BLaER1 (cell line): ENCODE measurements around the gene CAPN5.

Source experiments
- H3K27ac ChIP-seq: shearing (Covaris generic); formaldehyde crosslinking; 2 replicates; pipeline ENCODE4 v1.8.1; 2022
- H3K27me3 ChIP-seq: shearing (Covaris generic); formaldehyde crosslinking; 2 replicates; pipeline ENCODE4 v1.8.1; 2022
- H3K36me3 ChIP-seq: shearing (Covaris generic); formaldehyde crosslinking; 2 replicates; pipeline ENCODE4 v1.8.1; 2022
- H3K4me1 ChIP-seq: shearing (Covaris generic); formaldehyde crosslinking; 2 replicates; pipeline ENCODE4 v1.8.1; 2022
- H3K4me2 ChIP-seq: shearing (Covaris generic); formaldehyde crosslinking; 2 replicates; pipeline ENCODE4 v1.8.1; 2022
- H3K4me3 ChIP-seq: shearing (Covaris generic); formaldehyde crosslinking; 2 replicates; pipeline ENCODE4 v1.8.1; 2022
- H3K9ac ChIP-seq: shearing (Covaris generic); formaldehyde crosslinking; 2 replicates; pipeline ENCODE4 v1.8.1; 2022
- H3K9me3 ChIP-seq: shearing (Covaris generic); formaldehyde crosslinking; 2 replicates; pipeline ENCODE4 v1.8.1; 2022
- H4K20me1 ChIP-seq: shearing (Covaris generic); formaldehyde crosslinking; 2 replicates; pipeline ENCODE4 v1.8.1; 2022
- Cebpa-rat ChIP-seq: shearing (Covaris generic); IDR thresholded peaks from 2 replicates; pipeline ENCODE4 v1.8.1; 2022

Gene CAPN5

DNA sequence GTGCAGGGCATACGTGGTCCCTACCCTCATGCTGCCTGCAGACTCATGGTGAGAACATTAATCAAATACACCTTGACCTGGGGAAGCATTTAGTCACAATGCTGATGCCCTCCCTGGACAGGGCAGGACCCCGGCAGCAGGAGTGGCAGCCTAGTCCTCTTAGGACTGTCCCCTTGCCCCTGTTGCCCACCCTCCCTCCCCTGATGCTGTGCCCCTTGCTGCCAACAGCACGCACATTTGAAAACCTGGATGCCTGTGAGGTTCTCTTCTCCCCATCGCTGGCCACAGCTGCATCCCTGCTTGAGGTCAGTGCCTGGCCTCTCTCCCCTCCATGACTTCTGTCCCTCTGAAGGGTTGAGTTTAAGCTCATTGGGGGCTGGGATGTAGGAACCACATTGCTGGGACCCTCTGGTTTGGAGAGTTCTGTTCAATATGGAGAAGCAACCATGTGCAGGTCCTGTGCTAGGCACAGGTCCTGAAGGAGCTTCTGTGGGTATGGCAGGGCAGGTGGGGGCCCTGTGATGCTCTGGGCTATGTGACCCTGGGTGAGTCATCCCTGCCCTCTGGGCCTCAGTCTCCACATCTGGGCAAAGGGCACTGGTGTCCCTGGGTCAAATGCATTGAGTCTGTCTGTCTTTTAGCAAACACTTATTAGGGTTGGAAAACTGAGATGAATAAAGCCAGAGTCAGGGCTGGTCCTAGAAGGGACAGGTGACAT lies 92.6 kb downstream of the CAPN5 start:
- Histone ChIP-seq H3K27me3 (no peaks in the 10 kb centered on the region), H3K4me1 (peaks cover 21% of the 10 kb centered on the region), H3K36me3 (no peaks in the 10 kb centered on the region), H3K27ac (no peak overlapping the region), H3K9me3 (no peaks in the 10 kb centered on the region), H3K4me3 (no peak overlapping the region), H3K9ac (no peak overlapping the region), H4K20me1 (no peaks in the 10 kb centered on the region), H3K4me2 (no peak overlapping the region)
- no peak for TF ChIP-seq Cebpa-rat

DNA sequence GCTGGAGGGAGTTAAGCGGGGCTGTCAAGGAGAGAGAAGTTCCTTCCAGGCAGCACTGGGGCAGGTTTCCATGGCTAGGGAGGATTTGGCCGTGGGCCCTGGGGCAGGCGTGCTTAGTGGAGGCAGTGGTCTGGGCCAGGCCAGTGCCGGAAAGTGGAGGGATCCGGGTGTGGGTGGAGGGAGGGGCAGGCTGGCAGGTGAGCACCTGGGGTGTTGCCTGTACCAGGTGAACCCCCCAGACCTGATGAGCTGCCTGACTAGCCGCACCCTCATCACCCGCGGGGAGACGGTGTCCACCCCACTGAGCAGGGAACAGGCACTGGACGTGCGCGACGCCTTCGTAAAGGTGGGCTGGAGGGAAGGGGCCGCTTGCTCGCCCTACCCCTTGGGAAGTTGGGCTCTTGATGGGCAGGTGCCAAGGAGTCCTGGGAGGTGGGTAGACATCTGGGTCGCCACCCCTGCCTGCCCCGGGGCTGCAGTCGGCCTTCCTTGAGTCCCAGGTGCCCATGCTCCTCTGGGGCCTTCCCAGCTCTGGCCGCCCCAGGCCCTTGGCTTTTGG lies 93.2 kb downstream of the CAPN5 start:
- Histone ChIP-seq H3K9ac (no peak overlapping the region), H3K36me3 (no peaks in the 10 kb centered on the region), H3K27me3 (no peaks in the 10 kb centered on the region), H3K4me2 (no peak overlapping the region), H3K4me3 (no peak overlapping the region), H3K4me1 (peaks cover 15% of the 10 kb centered on the region), H3K27ac (no peak overlapping the region), H3K9me3 (no peaks in the 10 kb centered on the region), H4K20me1 (no peaks in the 10 kb centered on the region)
- no peak for TF ChIP-seq Cebpa-rat

DNA sequence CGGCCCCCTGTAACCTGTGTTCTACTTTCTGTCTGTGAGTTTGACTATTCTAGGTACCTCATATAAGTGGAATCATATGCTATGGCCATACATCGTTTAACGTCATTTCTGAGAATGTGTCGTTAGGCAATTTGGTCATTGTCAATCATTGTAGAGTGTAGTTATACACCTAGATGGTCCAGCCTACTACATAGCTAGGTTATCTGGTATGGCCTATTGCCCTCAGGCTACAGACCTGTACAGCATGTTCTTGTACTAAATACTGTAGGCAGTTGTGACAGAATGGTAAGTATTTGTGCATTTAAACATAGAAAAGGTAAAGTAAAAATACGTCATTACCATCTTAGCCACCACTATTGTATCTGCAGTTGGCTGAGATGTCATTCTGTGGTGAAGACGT lies 96.5 kb downstream of the CAPN5 start:
- no peak for TF ChIP-seq Cebpa-rat
- Histone ChIP-seq H3K4me1 (peaks cover 20% of the 10 kb centered on the region), H4K20me1 (no peaks in the 10 kb centered on the region), H3K9me3 (no peaks in the 10 kb centered on the region), H3K36me3 (no peaks in the 10 kb centered on the region), H3K4me2 (no peak overlapping the region), H3K27ac (no peak overlapping the region), H3K4me3 (no peak overlapping the region), H3K9ac (no peak overlapping the region), H3K27me3 (no peaks in the 10 kb centered on the region)

DNA sequence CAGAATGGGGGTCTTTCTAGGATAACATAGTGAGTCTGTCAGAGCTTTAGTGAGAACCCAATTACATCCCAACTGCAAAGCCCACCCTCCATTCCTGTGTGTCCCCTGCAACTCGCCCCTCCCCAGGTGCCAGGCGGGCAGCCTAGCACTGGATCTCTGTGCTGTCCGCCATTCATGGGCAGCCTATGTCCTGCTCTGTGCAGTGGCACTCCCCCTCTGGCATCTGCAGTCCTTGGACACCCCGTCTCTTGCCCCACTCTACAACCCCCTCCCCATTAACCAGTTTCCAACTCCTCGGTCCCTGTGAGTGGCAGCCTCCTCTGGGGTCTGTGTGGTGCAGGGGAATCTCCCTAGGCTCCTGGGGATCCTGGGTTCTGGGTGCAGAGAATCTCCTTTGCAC lies 98.3 kb downstream of the CAPN5 start:
- Histone ChIP-seq H3K9ac (no peak overlapping the region), H4K20me1 (no peaks in the 10 kb centered on the region), H3K4me1 (peaks cover 22% of the 10 kb centered on the region), H3K27ac (no peak overlapping the region), H3K4me3 (no peak overlapping the region), H3K4me2 (no peak overlapping the region), H3K27me3 (no peaks in the 10 kb centered on the region), H3K9me3 (no peaks in the 10 kb centered on the region), H3K36me3 (no peaks in the 10 kb centered on the region)
- no peak for TF ChIP-seq Cebpa-rat

DNA sequence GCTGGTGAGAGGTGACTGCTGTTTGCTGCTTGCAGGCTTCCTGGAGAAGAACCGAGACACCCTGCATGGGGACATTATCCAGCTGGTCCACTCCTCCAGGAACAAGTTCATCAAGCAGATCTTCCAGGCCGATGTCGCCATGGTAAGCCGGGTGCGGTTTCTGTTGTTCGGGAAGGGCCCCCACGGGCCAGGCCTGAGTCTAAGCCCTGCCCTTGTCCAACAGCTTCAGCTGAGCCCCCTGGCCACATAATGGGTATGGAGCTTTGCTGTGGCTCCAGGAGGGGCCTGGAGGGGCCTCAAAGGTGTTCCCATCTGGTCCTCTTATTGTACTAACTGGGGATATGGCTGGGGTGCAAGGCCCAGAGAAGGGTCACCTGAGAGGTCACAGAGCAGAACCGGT lies 99.2 kb downstream of the CAPN5 start:
- Histone ChIP-seq H3K27me3 (no peaks in the 10 kb centered on the region), H3K36me3 (no peaks in the 10 kb centered on the region), H3K4me3 (no peak overlapping the region), H3K27ac (no peak overlapping the region), H3K4me1 (peaks cover 32% of the 10 kb centered on the region), H3K4me2 (no peak overlapping the region), H3K9me3 (no peaks in the 10 kb centered on the region), H3K9ac (no peak overlapping the region), H4K20me1 (no peaks in the 10 kb centered on the region)
- no peak for TF ChIP-seq Cebpa-rat

DNA sequence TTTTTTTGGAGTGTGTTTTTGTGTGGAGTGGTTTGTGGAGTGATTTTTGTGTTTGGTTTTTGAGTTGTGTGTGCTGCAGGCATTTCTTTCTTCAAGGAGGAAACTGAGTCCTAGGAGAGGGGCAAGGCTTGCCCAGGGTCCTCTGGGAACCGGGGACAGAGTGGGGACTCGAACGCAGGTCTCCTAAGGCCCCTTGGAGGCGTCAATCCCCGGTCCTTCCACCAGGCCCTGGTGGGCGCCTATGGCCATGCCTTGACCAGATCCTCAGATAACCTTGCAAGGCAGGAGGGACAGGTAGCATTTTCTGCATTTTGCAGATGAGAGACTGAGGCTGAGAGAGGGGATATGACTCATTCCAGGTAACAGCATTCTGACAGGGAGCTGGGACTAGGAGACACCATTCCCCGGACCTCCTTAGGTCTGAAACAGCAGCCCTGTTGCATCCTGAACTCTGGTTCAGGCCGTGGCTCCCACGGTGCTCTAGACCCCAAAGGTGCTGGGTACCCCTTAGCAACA lies 100.4 kb downstream of the CAPN5 start:
- TF ChIP-seq Cebpa-rat = no peak
- Histone ChIP-seq H3K27ac (no peak overlapping the region), H3K4me3 (no peak overlapping the region), H3K4me1 (peaks cover 43% of the 10 kb centered on the region), H4K20me1 (no peaks in the 10 kb centered on the region), H3K9me3 (no peaks in the 10 kb centered on the region), H3K27me3 (no peaks in the 10 kb centered on the region), H3K4me2 (peak overlapping the region; percentile 46), H3K36me3 (no peaks in the 10 kb centered on the region), H3K9ac (0 out of 2 replicates have a peak overlapping the region, but pooled peaks have one; percentile 10)

DNA sequence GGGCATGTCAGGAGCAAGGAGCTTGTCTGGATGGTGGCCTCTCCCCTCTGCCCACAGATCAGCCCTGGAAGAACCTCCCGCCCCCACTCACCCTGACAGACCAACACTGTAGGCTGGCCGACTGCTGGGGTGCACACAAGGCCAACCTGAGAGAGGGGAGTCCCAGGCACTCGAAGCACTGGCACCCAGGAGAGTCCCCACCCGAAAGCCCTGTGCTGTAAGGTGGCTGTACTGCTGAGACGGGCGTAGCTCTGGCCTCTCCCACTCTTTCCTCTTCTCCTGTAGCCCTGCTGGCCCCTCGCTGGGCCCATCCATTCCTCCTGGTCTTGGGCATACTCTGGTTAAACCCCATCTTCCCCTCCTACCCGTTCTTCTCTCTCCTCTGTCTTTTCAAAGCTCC lies 101.0 kb downstream of the CAPN5 start:
- H3K36me3 ChIP-seq = no peaks in the 10 kb centered on the region
- H3K9ac ChIP-seq = 0 out of 2 replicates have a peak overlapping the region, but pooled peaks have one; percentile 10
- no peaks in the 10 kb centered on the region for H4K20me1 ChIP-seq
- H3K27ac ChIP-seq = no peak overlapping the region
- H3K27me3 ChIP-seq = no peaks in the 10 kb centered on the region
- peak overlapping the region; percentile 46 for H3K4me2 ChIP-seq
- TF ChIP-seq Cebpa-rat = no peak
- no peaks in the 10 kb centered on the region for H3K9me3 ChIP-seq
- no peak overlapping the region for H3K4me3 ChIP-seq
- H3K4me1 ChIP-seq = peaks cover 49% of the 10 kb centered on the region

DNA sequence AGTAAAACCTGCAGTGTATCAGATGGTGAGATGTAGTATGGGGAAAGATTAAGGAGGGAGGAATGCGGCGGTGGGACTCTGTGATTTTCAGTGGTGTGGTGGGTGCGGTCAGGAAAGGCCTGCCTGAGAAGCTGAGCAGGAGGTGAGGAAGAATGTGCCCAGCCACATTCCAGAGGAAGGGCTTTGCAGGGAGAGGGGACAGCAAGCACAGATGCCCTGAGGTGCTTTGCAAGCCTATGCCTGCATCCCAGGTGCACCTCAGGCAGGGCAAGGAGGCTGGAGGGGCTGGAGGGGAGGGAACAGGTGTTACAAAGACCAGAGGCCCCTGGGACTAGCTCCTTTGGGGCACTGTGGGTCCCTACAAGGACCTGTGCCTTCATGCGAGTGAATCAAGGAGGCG lies 103.3 kb downstream of the CAPN5 start:
- H3K27me3 ChIP-seq = no peaks in the 10 kb centered on the region
- H3K4me1 ChIP-seq = peaks cover 70% of the 10 kb centered on the region
- no peak for TF ChIP-seq Cebpa-rat
- H3K36me3 ChIP-seq = no peaks in the 10 kb centered on the region
- no peak overlapping the region; the same call in 1 of the 2 replicates for H3K9ac ChIP-seq
- H3K27ac ChIP-seq = no peak overlapping the region; the same call in 1 of the 2 replicates
- H3K9me3 ChIP-seq = no peaks in the 10 kb centered on the region
- H3K4me3 ChIP-seq = no peak overlapping the region
- H4K20me1 ChIP-seq = no peaks in the 10 kb centered on the region
- peak overlapping the region; percentile 79 for H3K4me2 ChIP-seq

DNA sequence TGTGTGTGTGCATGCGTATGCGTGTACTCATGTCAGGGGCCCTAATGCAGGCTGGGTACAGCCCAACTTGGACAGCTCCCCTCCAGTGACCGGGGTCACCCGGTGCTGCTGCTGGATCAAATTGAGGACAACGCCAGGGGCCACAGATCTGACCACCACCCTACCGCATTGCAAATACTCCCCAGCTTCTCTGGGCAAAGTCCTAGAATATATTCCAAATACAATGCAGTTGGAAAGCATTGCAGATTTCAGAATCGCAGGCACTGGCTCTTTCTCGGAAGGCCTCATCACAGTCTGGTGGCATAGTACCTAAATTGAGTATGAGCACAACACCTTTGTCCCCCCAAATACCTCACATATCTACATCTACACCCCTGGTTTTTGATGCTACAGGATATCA lies 104.5 kb downstream of the CAPN5 start:
- Histone ChIP-seq H3K36me3 (no peaks in the 10 kb centered on the region), H3K27me3 (no peaks in the 10 kb centered on the region), H3K4me3 (no peak overlapping the region), H3K4me2 (peak overlapping the region; percentile 79), H4K20me1 (no peaks in the 10 kb centered on the region), H3K27ac (no peak overlapping the region), H3K4me1 (peaks cover 80% of the 10 kb centered on the region), H3K9me3 (no peaks in the 10 kb centered on the region), H3K9ac (no peak overlapping the region)
- TF ChIP-seq Cebpa-rat = no peak

DNA sequence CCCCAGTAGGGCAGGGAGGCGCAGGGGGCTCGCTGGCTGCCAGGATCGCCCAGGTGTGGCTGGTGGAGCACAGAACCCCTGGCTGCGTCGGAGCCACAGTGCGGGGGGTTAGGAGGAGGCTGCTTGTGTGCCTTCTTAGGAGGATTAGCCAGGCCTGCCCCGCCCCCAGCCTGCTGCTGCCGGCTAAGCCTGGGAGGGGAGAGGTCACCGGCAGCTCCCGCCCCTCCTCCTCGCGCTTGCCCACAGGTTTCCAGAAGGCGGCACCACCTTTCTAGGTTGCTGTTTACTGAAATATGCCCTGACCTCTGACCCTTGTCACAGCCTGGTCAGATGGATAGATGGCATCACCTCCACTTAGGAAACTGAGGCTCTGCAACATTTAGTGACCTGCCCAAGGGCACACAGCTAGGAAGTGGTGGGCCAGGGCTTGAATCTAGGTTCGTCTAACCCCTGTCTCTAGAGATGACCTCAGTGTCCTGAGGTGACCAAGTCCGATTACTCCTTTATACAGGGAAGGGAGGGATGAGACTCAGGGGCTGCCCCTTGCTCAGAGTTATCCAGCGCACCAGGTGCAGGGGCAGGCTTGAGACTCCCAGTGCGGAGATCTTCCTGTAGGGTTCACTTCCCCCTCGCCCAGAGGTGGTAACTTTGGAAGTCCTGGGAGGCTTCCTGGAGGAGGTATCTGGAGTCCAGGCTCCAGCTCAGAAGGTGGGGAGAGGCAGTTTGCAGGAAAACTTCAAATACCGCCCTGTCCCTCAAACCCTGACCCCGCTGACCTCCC lies 105.3 kb downstream of the CAPN5 start:
- Histone ChIP-seq H3K4me1 (peaks cover 80% of the 10 kb centered on the region), H3K9ac (no peak overlapping the region), H3K9me3 (no peaks in the 10 kb centered on the region), H4K20me1 (no peaks in the 10 kb centered on the region), H3K27ac (no peak overlapping the region; the same call in 1 of the 2 replicates), H3K27me3 (no peaks in the 10 kb centered on the region), H3K4me2 (peak overlapping the region; percentile 63), H3K36me3 (no peaks in the 10 kb centered on the region), H3K4me3 (no peak overlapping the region)
- TF ChIP-seq Cebpa-rat = no peak
